HG03521 (cell line): ENCODE data around the gene PCDHB12.
"Not testable (repeated sequence)": the region's sequence is repeated elsewhere in the genome, so short reads cannot be mapped to it uniquely, and the experiment has no call there.

Experiments used
- ATAC-seq: cut with Tn5 transposase; IDR thresholded peaks from one replicate; pipeline ENCODE4 v1.9.1; 2021; ENCODE audit warnings: mild to moderate bottlenecking, moderate library complexity; ENCODE audit not compliant: unreplicated experiment

Gene PCDHB12

GRCh38 chr5:141208478-141208877 is at the start of gene PCDHB12:
Gene PCDHB12 (plus strand): TSS chr5:141208719. CDS start chr5:141208908, 189 bp downstream.
- no peak for ATAC-seq

DNA sequence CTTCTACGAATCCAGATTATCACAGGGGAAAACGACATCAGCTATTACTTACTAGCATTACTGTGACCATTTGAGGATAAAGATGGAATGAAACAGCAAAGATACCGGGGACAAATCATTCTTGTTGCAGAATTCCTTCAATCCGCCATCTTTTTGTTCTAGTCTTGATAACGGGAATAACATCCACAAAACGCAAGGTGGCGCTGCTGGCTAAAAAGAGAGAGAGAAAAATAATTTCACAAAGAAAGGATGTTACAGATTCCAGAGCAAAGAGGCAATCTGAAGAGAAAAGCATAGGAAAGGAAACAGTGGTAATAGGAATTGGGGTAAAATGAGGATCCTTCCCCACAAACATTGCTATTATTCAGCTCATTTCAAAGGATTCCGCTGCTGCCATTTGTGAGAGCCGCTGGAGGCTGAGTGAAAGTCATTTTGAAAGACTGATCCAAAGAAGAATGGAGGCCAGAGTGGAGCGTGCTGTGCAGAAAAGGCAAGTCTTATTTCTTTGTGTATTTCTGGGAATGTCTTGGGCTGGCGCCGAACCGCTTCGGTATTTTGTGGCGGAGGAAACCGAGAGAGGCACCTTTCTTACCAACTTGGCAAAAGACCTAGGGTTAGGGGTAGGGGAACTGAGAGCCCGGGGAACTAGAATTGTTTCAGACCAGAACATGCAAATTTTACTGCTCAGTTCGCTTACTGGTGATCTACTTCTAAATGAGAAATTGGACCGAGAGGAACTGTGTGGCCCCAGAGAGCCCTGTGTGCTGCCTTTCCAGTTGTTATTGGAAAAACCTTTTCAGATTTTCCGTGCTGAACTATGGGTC is 35.9 kb upstream of the PCDHB12 start, which contains the start of gene PCDHB7:
TSS of gene PCDHB7 (plus strand) at position 264 of the 824 bp plus-strand sequence. CDS start at position 456, 192 bp downstream.
- ATAC-seq, result no peak

- ATAC-seq, result not testable (repeated sequence)
Measured at GRCh38 chr5:141174291-141175104, 34.0 kb upstream of the PCDHB12 start.

DNA sequence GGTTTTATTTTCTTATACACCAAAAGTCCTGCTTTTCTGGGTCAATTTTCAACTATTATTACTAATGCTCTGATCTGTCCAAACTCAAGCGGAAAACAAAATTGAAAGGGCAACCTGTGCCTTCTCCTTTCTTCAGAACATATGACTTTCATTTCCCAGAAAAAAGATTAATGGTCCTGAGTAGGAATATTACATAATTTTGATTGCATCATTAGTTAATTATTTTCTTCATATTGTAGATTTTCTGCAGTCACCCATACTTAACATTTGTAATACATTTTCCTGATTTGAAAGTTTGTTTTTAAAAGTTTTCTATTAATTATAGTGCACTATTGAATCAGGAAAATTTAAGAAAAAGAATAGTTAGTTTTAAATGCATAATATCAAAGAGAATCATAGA is 32.6 kb upstream of the PCDHB12 start:
- no peak for ATAC-seq

GRCh38 chr5:141177577-141178191 is 30.8 kb upstream of the PCDHB12 start, which contains the start of gene PCDHB8:
Gene PCDHB8 (plus strand): TSS chr5:141177790. CDS start chr5:141178035, 245 bp downstream.
- ATAC-seq, result not testable (repeated sequence)

DNA sequence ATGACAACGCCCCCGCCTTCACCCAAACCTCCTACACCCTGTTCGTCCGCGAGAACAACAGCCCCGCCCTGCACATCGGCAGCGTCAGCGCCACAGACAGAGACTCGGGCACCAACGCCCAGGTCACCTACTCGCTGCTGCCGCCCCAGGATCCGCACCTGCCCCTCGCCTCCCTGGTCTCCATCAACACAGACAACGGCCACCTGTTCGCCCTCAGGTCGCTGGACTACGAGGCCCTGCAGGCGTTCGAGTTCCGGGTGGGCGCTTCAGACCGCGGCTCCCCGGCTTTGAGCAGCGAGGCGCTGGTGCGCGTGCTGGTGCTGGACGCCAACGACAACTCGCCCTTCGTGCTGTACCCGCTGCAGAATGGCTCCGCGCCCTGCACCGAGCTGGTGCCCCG is 29.1 kb upstream of the PCDHB12 start:
- ATAC-seq, result not testable (repeated sequence)

DNA sequence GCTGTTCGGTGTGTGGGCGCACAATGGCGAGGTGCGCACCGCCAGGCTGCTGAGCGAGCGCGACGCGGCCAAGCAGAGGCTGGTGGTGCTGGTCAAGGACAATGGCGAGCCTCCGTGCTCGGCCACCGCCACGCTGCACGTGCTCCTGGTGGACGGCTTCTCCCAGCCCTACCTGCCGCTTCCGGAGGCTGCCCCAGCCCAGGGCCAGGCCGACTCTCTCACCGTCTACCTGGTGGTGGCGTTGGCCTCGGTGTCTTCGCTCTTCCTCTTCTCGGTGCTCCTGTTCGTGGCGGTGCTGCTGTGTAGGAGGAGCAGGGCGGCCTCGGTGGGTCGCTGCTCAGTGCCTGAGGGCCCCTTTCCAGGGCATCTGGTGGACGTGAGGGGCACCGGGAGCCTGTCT is 28.6 kb upstream of the PCDHB12 start:
- not testable (repeated sequence) for ATAC-seq

- ATAC-seq, result no peak
Measured at GRCh38 chr5:141180313-141180712, 28.2 kb upstream of the PCDHB12 start.

DNA sequence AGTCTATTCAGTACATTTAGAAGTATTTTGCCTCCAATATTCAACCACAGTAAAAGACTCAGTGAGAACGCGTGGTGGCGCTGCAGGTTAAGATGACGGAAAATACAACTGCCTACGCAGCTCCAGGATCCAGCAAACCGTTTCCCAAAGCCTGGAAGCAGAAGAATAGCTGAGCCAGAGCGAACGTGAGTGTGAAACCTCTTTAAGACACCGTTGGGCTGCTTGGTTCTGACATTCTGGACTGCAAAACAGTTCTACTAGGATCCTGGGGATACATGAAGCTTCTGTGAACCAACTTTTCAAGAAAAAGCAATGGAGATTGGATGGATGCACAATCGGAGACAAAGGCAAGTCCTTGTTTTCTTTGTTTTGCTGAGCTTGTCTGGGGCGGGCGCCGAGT is 26.3 kb upstream of the PCDHB12 start, which contains the start of gene PCDHB16:
TSS of gene PCDHB16 (plus strand) at position 140 of the 400 bp plus-strand sequence. CDS start at position 313, 173 bp downstream.
- no peak for ATAC-seq

GRCh38 chr5:141184117-141184855 is 24.2 kb upstream of the PCDHB12 start:
- not testable (repeated sequence) for ATAC-seq

- no peak for ATAC-seq
Measured at GRCh38 chr5:141186897-141187512, 21.5 kb upstream of the PCDHB12 start, which contains the start of gene PCDHB9. Gene PCDHB9 (plus strand): TSS chr5:141187161. CDS start chr5:141187319, 158 bp downstream.

GRCh38 chr5:141188682-141189081 is 19.8 kb upstream of the PCDHB12 start:
- ATAC-seq, result not testable (repeated sequence)

- ATAC-seq, result not testable (repeated sequence)
Measured at GRCh38 chr5:141189131-141189530, 19.4 kb upstream of the PCDHB12 start.

DNA sequence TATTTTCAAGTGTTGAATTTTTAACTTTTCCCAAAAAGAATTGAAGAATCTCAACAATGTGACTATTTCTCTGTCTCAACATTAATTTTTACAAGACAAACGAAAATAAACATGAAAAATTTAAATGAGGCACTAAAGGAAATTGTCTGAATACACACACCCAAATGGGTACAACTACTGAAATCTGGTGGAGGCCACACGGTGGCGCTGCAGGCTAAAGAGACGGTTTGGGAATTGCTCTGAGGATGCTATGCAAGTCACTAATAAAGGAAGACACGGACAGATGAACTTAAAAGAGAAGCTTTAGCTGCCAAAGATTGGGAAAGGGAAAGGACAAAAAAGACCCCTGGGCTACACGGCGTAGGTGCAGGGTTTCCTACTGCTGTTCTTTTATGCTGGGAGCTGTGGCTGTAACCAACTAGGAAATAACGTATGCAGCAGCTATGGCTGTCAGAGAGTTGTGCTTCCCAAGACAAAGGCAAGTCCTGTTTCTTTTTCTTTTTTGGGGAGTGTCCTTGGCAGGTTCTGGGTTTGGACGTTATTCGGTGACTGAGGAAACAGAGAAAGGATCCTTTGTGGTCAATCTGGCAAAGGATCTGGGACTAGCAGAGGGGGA is 16.3 kb upstream of the PCDHB12 start, which contains the start of gene PCDHB10:
TSS of gene PCDHB10 (plus strand) at position 244 of the 616 bp plus-strand sequence. CDS start at position 444, 200 bp downstream.
- no peak for ATAC-seq

DNA sequence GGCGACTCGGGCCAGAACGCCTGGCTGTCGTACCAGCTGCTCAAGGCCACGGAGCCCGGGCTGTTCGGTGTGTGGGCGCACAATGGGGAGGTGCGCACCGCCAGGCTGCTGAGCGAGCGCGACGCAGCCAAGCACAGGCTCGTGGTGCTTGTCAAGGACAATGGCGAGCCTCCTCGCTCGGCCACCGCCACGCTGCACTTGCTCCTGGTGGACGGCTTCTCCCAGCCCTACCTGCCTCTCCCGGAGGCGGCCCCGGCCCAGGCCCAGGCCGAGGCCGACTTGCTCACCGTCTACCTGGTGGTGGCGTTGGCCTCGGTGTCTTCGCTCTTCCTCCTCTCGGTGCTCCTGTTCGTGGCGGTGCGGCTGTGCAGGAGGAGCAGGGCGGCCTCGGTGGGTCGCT is 14.2 kb upstream of the PCDHB12 start:
- ATAC-seq, result not testable (repeated sequence)

- ATAC-seq, result no peak
Measured at GRCh38 chr5:141196363-141196762, 12.2 kb upstream of the PCDHB12 start.

GRCh38 chr5:141199359-141200235 is 8.9 kb upstream of the PCDHB12 start, which contains the start of gene PCDHB11:
Gene PCDHB11 (plus strand): TSS chr5:141199627. CDS start chr5:141199775, 148 bp downstream.
- ATAC-seq, result no peak

- not testable (repeated sequence) for ATAC-seq
Measured at GRCh38 chr5:141201126-141201525, 7.4 kb upstream of the PCDHB12 start.
